Skin of body (tissue), 2 donors: ENCODE data around the gene TTC8. TPM values are rescaled to one million over a fixed set of nuclear protein-coding genes. Genes with fewer than 3 reads are reported as not detected.
"Not testable (repeated sequence)": the region's sequence is repeated elsewhere in the genome, so short reads cannot be mapped to it uniquely, and the experiment has no call there.

Experiments
- DNase-seq: peaks from one replicate; lab custom pipeline; 2025; lab: John Stamatoyannopoulos, UW
- total RNA-seq: library from RNA; depleted of rRNA; stranded (reverse); fragments of >200 nt; gene quantifications from one replicate; pipeline ENCODE4 v1.2.3, GENCODE V29; 2014

Gene TTC8
- total RNA-seq, 1 donor from 2014 or later = 12.8 TPM

- DNase-seq = no peak
Measured at GRCh38 chr14:88823968-88824313, 510 bp upstream of the TTC8 start.

DNA sequence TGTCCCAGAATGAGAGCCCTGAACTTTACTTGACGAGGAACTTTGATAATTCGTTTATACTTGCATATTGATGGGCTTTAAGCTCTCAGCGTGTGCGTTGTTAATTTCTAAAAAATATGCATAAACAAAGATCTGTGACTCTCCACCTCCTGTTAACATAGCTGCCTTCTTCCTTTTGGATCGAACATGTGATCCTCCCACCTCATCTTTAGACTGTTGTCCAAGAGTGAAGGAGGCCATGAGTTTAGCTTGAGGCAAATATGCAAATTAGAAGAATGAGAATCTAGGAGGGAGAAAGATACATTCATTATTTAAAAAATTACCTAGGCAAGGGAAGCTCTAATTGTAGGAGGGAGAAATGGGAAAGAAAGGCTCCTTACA is 617 bp downstream of the TTC8 start:
- DNase-seq = no peak

DNA sequence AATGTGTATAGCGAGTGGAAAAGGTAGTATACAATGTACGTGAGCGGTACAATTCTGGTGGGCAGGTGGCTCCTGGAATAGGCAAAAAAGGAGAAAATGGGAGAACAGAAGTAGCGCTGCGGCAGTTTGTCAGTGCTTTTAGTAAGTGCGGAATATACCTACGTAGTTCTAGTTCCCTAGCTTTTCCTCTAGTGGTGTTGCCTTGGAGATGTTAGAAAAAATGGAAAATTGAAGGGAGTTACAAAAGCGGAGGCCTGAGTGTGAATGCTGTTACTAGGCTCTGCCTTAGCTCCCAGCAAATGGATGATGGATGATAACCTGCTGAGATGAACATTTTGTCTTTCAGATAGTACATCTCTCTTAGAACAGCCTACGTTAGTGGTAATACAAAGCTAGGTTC is 1.1 kb downstream of the TTC8 start:
- DNase-seq = no peak

DNA sequence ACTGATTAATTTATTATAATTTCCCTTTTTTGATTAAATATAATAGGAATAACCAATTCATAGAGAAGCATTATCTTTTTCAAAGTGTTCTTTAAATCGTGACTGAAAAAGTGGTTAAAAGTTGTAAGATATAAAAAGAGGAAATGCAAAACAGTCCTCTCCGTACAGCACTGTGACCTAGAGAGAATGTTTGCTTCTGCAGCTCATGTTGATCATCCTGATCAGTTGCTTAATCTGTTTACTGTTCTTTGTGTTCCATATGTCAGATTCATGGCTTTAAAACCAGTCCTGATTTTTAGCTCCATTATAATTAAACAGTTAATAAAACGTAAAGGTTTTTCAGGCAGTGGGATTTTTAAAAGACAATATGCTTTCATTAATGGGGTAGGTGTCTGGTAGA is 4.7 kb downstream of the TTC8 start:
- no peak for DNase-seq

GRCh38 chr14:88829685-88830302 is 5.3 kb downstream of the TTC8 start:
- DNase-seq = no peak

GRCh38 chr14:88831284-88831683 is 6.8 kb downstream of the TTC8 start:
- no peak for DNase-seq

DNA sequence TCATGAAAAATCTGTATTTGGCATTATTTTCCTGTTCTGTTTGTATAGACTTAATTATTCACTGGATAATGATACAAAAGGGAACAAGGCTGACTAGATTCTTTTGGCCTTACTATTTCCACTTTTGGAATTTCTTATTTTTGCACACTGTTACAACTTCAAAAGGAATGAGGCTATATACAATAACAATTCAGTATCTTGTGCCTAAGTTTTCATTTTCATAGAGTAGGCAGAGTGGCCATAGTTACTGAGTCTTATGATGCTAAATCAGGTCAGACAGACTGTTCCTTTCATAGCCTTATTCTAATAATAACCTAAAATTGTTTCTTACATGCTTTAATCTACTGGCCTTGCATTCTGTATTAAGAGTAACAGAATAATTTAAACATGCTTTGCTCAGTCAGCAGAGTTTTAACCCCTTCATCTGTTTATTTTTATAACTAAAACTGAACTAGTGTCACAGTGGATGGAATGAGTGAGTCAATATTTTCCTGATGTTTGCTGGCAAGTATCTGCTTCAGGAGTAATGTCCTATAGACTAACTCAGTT is 10.5 kb downstream of the TTC8 start:
- no peak for DNase-seq

DNA sequence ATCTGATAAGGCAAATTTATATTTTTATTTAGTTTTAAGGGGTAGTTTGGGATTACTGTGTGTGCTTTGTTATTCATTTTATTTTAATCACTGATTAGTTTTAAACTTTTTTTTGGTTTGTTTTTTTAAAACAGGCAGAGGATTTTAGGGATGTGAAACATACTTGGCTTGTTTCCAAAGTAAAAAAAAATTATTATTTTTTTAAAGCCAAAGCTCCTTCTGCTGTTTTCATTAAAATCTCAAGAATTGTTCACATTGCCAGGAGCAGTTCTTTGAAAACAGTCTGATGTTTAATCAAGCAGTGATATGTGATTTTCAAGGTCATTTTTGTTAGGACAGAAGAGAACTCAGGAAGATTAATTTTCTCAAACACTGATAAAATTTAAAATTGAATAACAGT is 11.2 kb downstream of the TTC8 start:
- no peak for DNase-seq

DNA sequence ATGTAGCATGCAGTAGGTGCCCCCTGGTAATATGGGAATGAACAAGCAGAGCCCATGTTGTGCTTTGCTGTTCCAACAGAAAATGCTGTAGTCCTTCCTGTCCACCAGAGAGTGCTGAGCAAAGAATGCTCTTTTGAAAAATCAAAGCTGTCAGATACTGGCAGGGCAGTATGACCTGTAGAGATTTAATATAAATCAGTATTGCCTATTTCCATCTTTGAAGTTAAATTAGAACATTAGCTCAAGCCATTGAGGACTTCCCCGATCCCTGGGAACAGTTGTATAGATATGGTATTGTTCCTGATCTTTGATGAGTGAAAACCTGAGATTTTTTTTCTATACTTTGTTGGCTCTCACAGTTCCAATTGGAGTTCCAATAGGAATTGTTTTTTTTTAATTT is 13.0 kb downstream of the TTC8 start:
- DNase-seq = no peak

- DNase-seq = no peak
Measured at GRCh38 chr14:88838015-88838414, 13.6 kb downstream of the TTC8 start.

DNA sequence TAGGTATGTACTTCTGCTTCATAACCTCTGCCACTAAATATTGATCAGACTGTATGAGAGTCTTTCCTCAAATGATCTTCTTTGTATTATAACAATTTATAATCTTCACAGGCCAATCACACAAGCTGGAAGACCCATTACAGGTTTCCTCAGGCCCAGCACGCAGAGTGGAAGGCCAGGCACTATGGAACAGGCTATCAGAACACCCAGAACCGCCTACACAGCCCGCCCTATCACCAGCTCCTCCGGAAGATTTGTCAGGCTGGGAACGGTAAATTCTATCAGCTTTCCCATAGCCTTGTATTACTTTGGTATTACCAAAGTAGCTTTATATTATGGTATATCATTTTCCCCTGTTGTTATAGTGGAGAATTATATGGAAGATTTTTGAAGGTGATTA is 16.5 kb downstream of the TTC8 start:
- DNase-seq = no peak

GRCh38 chr14:88841741-88842140 is 17.3 kb downstream of the TTC8 start:
- DNase-seq = no peak

DNA sequence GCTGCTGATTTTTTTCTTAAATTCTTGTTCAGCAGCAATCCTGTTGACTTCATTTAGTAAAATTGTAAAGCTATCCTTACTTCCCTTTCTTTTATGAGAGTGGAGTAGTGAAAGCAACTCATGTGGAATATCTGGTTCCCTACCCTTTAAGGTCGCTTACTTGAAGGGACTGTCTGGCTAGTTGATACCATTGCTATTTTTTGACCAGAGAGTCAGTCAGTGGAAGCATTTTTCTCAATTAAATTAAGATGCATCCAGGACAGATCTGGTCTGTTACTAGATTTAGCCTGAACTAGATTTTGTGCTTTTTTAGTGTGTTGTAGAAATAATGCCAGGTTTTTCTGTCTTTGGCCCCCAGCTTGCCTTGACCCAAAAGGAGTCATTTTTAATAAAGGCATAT is 18.0 kb downstream of the TTC8 start:
- DNase-seq = no peak

- DNase-seq = no peak
Measured at GRCh38 chr14:88844980-88845491, 20.6 kb downstream of the TTC8 start.

GRCh38 chr14:88848571-88848970 is 24.1 kb downstream of the TTC8 start:
- no peak for DNase-seq

DNA sequence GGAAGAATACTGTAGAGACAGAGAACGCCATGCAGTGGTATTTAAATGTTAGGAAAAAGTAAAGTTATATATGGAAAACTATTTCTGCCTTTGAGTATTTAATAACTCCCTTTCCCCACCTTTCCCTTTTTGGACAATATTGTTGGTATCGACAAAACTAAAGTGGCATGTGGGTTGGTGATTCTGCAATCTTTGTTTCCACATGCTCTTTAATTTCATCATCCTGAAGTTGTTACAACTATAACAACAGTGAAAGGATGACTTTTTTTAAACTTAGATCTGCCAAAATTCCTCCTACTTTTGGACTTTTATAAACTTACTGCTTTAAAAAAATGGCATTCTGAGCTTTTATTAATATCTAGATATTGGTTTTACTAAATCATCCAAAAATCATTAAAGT is 25.3 kb downstream of the TTC8 start:
- DNase-seq = no peak

DNA sequence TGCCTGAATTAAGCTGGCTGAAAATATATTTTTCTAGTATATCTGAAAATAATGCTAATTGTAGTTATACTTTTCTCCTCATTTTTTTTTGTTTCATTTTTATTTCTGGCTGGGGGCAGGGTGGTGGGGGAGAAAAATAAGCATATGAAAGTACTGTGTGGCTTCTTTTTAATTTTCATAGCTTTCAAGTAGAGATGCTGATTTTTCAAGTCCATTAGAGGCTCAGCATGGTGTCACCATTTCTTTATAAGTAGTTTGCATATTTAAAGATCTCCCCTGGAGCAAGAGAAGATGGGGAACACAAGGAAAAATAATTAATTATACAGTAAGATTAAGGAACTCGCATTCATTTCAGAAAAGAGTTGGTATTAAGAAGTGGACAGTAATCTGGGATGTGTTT is 27.1 kb downstream of the TTC8 start:
- no peak for DNase-seq

DNA sequence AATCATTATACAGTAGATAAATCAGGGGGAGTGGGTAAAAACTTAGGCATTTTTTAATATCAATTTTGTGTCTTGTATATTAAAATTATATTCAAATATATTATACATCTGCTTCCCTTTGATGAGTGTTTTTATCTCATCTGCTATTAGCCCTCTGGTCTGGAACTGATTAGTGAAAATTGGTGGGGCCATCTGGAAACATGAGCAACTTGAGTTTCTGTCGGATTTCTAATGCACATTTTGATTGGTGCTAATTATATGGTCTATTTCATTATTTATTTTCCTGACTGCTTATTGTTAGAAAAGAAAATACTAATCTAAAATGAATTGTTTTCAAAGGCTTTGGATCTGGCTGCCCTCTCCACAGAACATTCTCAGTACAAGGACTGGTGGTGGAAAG is 28.2 kb downstream of the TTC8 start:
- no peak for DNase-seq

DNA sequence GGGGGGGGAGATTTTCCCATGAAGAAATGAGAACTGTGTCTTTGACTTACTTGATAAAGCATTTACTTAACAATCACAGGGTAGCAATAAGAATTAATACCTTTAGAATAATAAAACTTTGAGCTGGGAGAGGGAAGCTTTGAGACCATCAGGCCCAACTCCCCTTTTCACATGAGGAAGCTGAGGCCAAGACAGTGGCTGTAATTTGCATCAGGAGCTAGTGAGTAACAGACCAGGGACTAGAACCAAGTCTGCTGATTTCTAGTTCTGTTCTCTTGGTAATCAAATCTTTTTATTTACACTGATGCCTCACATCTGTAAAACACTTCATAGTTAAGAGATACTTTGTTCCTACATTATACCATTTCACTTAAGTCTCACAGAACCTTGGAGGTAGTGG is 28.7 kb downstream of the TTC8 start:
- no peak for DNase-seq

DNA sequence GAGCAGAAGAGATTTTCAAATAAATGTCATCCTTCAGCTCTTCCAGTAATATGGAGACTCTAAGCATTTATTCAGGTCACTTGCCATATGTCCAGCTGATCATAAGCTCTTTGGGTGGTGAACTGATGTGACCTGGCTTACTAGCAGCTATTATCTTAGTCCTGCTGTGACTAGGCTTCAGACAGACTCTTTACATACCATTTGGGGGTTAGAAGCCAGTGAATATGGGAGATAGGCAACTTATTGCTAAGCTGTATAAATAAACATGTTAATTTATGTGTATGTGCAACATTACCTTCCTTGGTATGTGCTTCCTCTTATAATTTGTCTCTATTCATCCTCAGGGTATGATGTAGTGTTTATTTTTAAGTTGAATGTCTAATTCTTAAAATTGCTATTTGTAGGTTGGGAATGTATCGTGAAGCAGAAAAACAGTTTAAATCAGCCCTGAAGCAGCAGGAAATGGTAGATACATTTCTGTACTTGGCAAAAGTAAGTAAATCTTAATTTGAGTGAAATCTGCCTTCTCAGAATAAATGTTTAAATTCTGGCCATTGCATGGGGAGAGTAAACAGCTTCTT is 32.4 kb downstream of the TTC8 start:
- DNase-seq = no peak

GRCh38 chr14:88857861-88858260 is 33.4 kb downstream of the TTC8 start:
- not testable (repeated sequence) for DNase-seq

DNA sequence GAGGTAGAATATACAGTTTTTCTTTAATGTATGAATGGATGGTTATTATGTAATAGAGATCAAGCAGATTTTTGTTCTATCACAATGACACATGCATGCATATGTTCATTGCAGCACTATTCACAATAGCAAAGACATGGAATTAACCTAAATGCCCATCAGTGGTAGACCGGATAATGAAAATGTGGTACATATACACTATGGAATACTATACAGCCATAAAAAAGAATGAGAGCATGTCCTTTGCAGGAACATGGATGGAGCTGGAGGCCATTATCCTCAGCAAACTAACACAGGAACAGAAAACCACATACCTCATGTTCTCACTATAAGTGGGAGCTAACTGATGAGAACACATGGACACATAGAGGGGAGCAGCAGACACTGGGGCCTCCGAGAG is 34.7 kb downstream of the TTC8 start:
- DNase-seq = not testable (repeated sequence)

- DNase-seq = no peak
Measured at GRCh38 chr14:88863167-88863566, 38.7 kb downstream of the TTC8 start.
